MM.1S (cell line): ENCODE results near the gene CNNM1.

Source experiments
- DNase-seq: peaks from one replicate; pipeline ENCODE4 v3.0.0-alpha.2; 2015
- H2AFZ ChIP-seq: fragments of 300-600 bp; sonication (generic); 2 replicates; pipeline ENCODE4 v1.6.0; 2016; ENCODE audit warnings: antibody characterized with exemption, low read length
- H3F3A ChIP-seq: fragments of 300-600 bp; sonication (generic); 2 replicates; pipeline ENCODE4 v1.6.1; 2016; ENCODE audit warnings: mild to moderate bottlenecking, antibody characterized with exemption, low read length, moderate library complexity, mixed read lengths; ENCODE audit not compliant: insufficient read depth
- H3K27ac ChIP-seq: fragments of 300-600 bp; sonication (generic); 2 replicates; pipeline ENCODE4 v1.5.1; 2016; ENCODE audit warnings: mild to moderate bottlenecking, low read length
- H3K27me3 ChIP-seq: fragments of 300-600 bp; sonication (generic); replicated peaks from 2 replicates; pipeline ENCODE4 v1.6.0; 2016; ENCODE audit warnings: low read length; ENCODE audit not compliant: insufficient read depth
- H3K36me3 ChIP-seq: fragments of 300-600 bp; sonication (generic); replicated peaks from 2 replicates; pipeline ENCODE4 v1.6.1; 2016; ENCODE audit warnings: mild to moderate bottlenecking, low read length, mixed read lengths; ENCODE audit not compliant: insufficient read depth
- H3K4me1 ChIP-seq: fragments of 300-600 bp; sonication (generic); 2 replicates; pipeline ENCODE4 v1.6.1; 2016; ENCODE audit warnings: low read length, mixed read lengths
- H3K4me2 ChIP-seq: fragments of 300-600 bp; sonication (generic); 2 replicates; pipeline ENCODE4 v1.6.0; 2016; ENCODE audit warnings: low read depth, low read length
- H3K4me3 ChIP-seq: fragments of 300-600 bp; sonication (generic); 2 replicates; pipeline ENCODE4 v1.5.1; 2016; ENCODE audit warnings: low read length, mixed read lengths
- H3K79me2 ChIP-seq: fragments of 300-600 bp; sonication (generic); 2 replicates; pipeline ENCODE4 v1.6.1; 2016; ENCODE audit warnings: mixed run types, low read length, mixed read lengths
- H3K9ac ChIP-seq: fragments of 300-600 bp; sonication (generic); 2 replicates; pipeline ENCODE4 v1.6.1; 2016; ENCODE audit warnings: low read length, mixed read lengths
- H3K9me2 ChIP-seq: fragments of 300-600 bp; sonication (generic); replicated peaks from 2 replicates; pipeline ENCODE4 v1.6.1; 2016; ENCODE audit warnings: mild to moderate bottlenecking, low read length, mixed read lengths; ENCODE audit not compliant: insufficient read depth
- H3K9me3 ChIP-seq: fragments of 300-600 bp; sonication (generic); replicated peaks from 2 replicates; pipeline ENCODE4 v1.6.1; 2016; ENCODE audit warnings: mild to moderate bottlenecking, low read length, mixed read lengths; ENCODE audit not compliant: insufficient read depth
- H4K20me1 ChIP-seq: fragments of 300-600 bp; sonication (generic); 2 replicates; pipeline ENCODE4 v1.6.1; 2016; ENCODE audit warnings: mild to moderate bottlenecking, low read length, moderate library complexity, mixed read lengths; ENCODE audit not compliant: insufficient read depth
- CTCF ChIP-seq: fragments of 300-600 bp; sonication (generic); IDR thresholded peaks from 2 replicates; pipeline ENCODE4 v1.5.1; 2016; ENCODE audit warnings: antibody characterized with exemption, low read length, mixed read lengths
- EZH2 ChIP-seq: fragments of 300-600 bp; sonication (generic); optimal IDR thresholded peaks from 2 replicates; pipeline ENCODE3; 2017; ENCODE audit warnings: low read depth, mild to moderate bottlenecking, antibody characterized with exemption, low read length, mixed read lengths
- EZH2phosphoT487 ChIP-seq: fragments of 300-600 bp; sonication (generic); IDR thresholded peaks from 2 replicates; pipeline ENCODE4 v1.6.1; 2018; ENCODE audit warnings: antibody characterized with exemption, low read length

Gene CNNM1

GRCh38 chr10:99432047-99432446, 102.9 kb downstream of the CNNM1 start:
- H3K4me2 ChIP-seq = peak overlapping the region; percentile 59; the same call in 1 of the 2 replicates
- H3F3A ChIP-seq = peaks cover 12% of the 10 kb centered on the region; the same call in 1 of the 2 replicates
- peaks cover 9% of the 10 kb centered on the region; the same call in 1 of the 2 replicates for H3K4me1 ChIP-seq
- H3K36me3 ChIP-seq = no peaks in the 10 kb centered on the region
- H3K9me2 ChIP-seq = no peaks in the 10 kb centered on the region
- H3K9me3 ChIP-seq = no peaks in the 10 kb centered on the region
- H3K27me3 ChIP-seq = no peaks in the 10 kb centered on the region
- TF ChIP-seq EZH2 (no peak), CTCF (no peak), EZH2phosphoT487 (no peak)
- H4K20me1 ChIP-seq = peaks cover 5% of the 10 kb centered on the region; the same call in 1 of the 2 replicates
- peaks cover 69% of the 10 kb centered on the region for H3K79me2 ChIP-seq
- H3K9ac ChIP-seq = no peak overlapping the region; the same call in 1 of the 2 replicates
- no peak for DNase-seq
- no peak overlapping the region for H2AFZ ChIP-seq
- peak overlapping the region; percentile 94 for H3K4me3 ChIP-seq
- H3K27ac ChIP-seq = no peak overlapping the region

- Histone ChIP-seq H4K20me1 (peaks cover 5% of the 10 kb centered on the region; the same call in 1 of the 2 replicates), H3K9me3 (no peaks in the 10 kb centered on the region), H3K4me2 (no peak overlapping the region), H3K4me1 (peaks cover 9% of the 10 kb centered on the region; the same call in 1 of the 2 replicates), H3F3A (peaks cover 12% of the 10 kb centered on the region; the same call in 1 of the 2 replicates), H2AFZ (no peak overlapping the region), H3K79me2 (peaks cover 63% of the 10 kb centered on the region), H3K27ac (no peak overlapping the region), H3K27me3 (no peaks in the 10 kb centered on the region), H3K4me3 (no peak overlapping the region), H3K9me2 (no peaks in the 10 kb centered on the region), H3K9ac (no peak overlapping the region), H3K36me3 (no peaks in the 10 kb centered on the region)
- DNase-seq = no peak
- TF ChIP-seq EZH2 = no peak
- TF ChIP-seq EZH2phosphoT487 = no peak
- TF ChIP-seq CTCF = no peak
These were observed 103.7 kb downstream of the CNNM1 start for GRCh38 chr10:99432881-99433280.

GRCh38 chr10:99433378-99434020, 104.3 kb downstream of the CNNM1 start:
- Histone ChIP-seq H4K20me1 (peaks cover 5% of the 10 kb centered on the region; the same call in 1 of the 2 replicates), H3K4me2 (no peak overlapping the region), H3K36me3 (no peaks in the 10 kb centered on the region), H2AFZ (no peak overlapping the region), H3K9me2 (no peaks in the 10 kb centered on the region), H3K79me2 (peaks cover 57% of the 10 kb centered on the region), H3K27me3 (no peaks in the 10 kb centered on the region), H3K27ac (no peak overlapping the region), H3F3A (peaks cover 12% of the 10 kb centered on the region; the same call in 1 of the 2 replicates), H3K9me3 (no peaks in the 10 kb centered on the region), H3K4me3 (no peak overlapping the region), H3K9ac (no peak overlapping the region), H3K4me1 (peaks cover 9% of the 10 kb centered on the region; the same call in 1 of the 2 replicates)
- peak; percentile 32 for TF ChIP-seq CTCF
- TF ChIP-seq EZH2phosphoT487 = no peak
- TF ChIP-seq EZH2 = no peak
- no peak for DNase-seq
